NCI-H69 (cell line): ENCODE measurements around the gene GIGYF1.
"Not testable (repeated sequence)": the region's sequence is repeated elsewhere in the genome, so short reads cannot be mapped to it uniquely, and the experiment has no call there.

Experiments used
- DNase-seq: peaks from one replicate; lab custom pipeline; 2025; lab: John Stamatoyannopoulos, UW

The GIGYF1 gene

GRCh38 chr7:100694098-100694745 lies at the start of gene GIGYF1:
GIGYF1 (minus strand) TSS chr7:100694250; CDS start chr7:100688238, 6,012 bp downstream.
- DNase-seq, result peak; percentile 89

GRCh38 chr7:100739934-100740333 lies 45.9 kb upstream of the GIGYF1 start:
- no peak for DNase-seq

GRCh38 chr7:100736671-100737070 lies 42.6 kb upstream of the GIGYF1 start:
- no peak for DNase-seq

- no peak for DNase-seq
Observed at GRCh38 chr7:100735730-100736129, 41.7 kb upstream of the GIGYF1 start.

- no peak for DNase-seq
Observed at GRCh38 chr7:100731937-100732636, 38.0 kb upstream of the GIGYF1 start.

- DNase-seq, result no peak
Observed at GRCh38 chr7:100730136-100730800, 36.2 kb upstream of the GIGYF1 start.

GRCh38 chr7:100728196-100728595 lies 34.1 kb upstream of the GIGYF1 start:
- DNase-seq, result no peak

GRCh38 chr7:100726996-100727761 lies 33.1 kb upstream of the GIGYF1 start:
- DNase-seq, result no peak

GRCh38 chr7:100724364-100724763 lies 30.3 kb upstream of the GIGYF1 start:
- not testable (repeated sequence) for DNase-seq

- peak; percentile 24 for DNase-seq
Observed at GRCh38 chr7:100723732-100724275, 29.8 kb upstream of the GIGYF1 start.

GRCh38 chr7:100722480-100723212 lies 28.6 kb upstream of the GIGYF1 start:
- no peak for DNase-seq

GRCh38 chr7:100721505-100721812 lies 27.4 kb upstream of the GIGYF1 start:
- DNase-seq, result no peak

- DNase-seq, result no peak
Observed at GRCh38 chr7:100720671-100721504, 26.8 kb upstream of the GIGYF1 start.

- no peak for DNase-seq
Observed at GRCh38 chr7:100720279-100720670, 26.2 kb upstream of the GIGYF1 start, which contains the start of gene EPO. EPO (plus strand) TSS chr7:100720468; CDS start chr7:100720981, 513 bp downstream.

- no peak for DNase-seq
Observed at GRCh38 chr7:100719523-100720278, 25.7 kb upstream of the GIGYF1 start.

- DNase-seq, result not testable (repeated sequence)
Observed at GRCh38 chr7:100717073-100717472, 23.0 kb upstream of the GIGYF1 start.

GRCh38 chr7:100714725-100715124 lies 20.7 kb upstream of the GIGYF1 start:
- no peak for DNase-seq

GRCh38 chr7:100711369-100711768 lies 17.3 kb upstream of the GIGYF1 start:
- DNase-seq, result no peak

- no peak for DNase-seq
Observed at GRCh38 chr7:100710452-100710851, 16.4 kb upstream of the GIGYF1 start.

- DNase-seq, result no peak
Observed at GRCh38 chr7:100708395-100708794, 14.3 kb upstream of the GIGYF1 start.
